Sigmoid colon (tissue), 7 donors: Measurements from ENCODE around the gene B3GALT6. TPM values are rescaled to one million over a fixed set of nuclear protein-coding genes. Genes with fewer than 3 reads are reported as not detected.

ENCODE experiments used
- DNase-seq: peaks from one replicate; pipeline ENCODE4 v3.0.0-alpha.2; 2019
- H3K27ac ChIP-seq, 4 donors: fragments of 200-600 bp; sonication (generic); one replicate each; pipeline ENCODE4 v1.5.1; 2016 to 2019; ENCODE audit warnings: mild to moderate bottlenecking in 1 of 4
- H3K27me3 ChIP-seq, 3 donors: fragments of 200-600 bp; sonication (generic); one replicate each; pipeline ENCODE4 v1.5.1; 2019; ENCODE audit warnings: mild to moderate bottlenecking in 1 of 3
- H3K36me3 ChIP-seq, 4 donors: fragments of 200-600 bp; sonication (generic); one replicate each; pipeline ENCODE4 v1.5.1; 2016 to 2019
- H3K4me1 ChIP-seq, 4 donors: fragments of 200-600 bp; sonication (generic); one replicate each; pipeline ENCODE4 v1.5.1; 2017 to 2019
- H3K4me3 ChIP-seq, 4 donors: fragments of 200-600 bp; sonication (generic); one replicate each; pipeline ENCODE4 v1.5.1; 2017 to 2019; ENCODE audit warnings: mild to moderate bottlenecking in 2 of 4, moderate library complexity in 1 of 4
- H3K9me3 ChIP-seq, 4 donors: fragments of 200-600 bp in 3 of 4; sonication (generic) in 3 of 4; one replicate each; pipeline versions ENCODE4 v1.5.1 to v1.6.1; 2013 to 2019
- CTCF ChIP-seq, 4 experiments: fragments of 450-650 bp in 3 of 4; fragments of 200-600 bp in 1 of 4; IDR thresholded peaks; one replicate each; pipeline ENCODE4 v1.5.1; 2016 to 2019; ENCODE audit warnings: antibody characterized with exemption in 4 of 4, mild to moderate bottlenecking in 3 of 4, moderate library complexity in 2 of 4
- EP300 ChIP-seq, 4 donors: sonication (generic); formaldehyde crosslinking; IDR thresholded peaks; one replicate each; pipeline ENCODE4 v1.6.1; 2017; ENCODE audit warnings: antibody characterized with exemption in 4 of 4
- POLR2A ChIP-seq, 2 donors: fragments of 450-650 bp; IDR thresholded peaks; one replicate each; pipeline ENCODE4 v1.6.1; 2016; ENCODE audit warnings: antibody characterized with exemption in 2 of 2, mild to moderate bottlenecking in 2 of 2, moderate library complexity in 2 of 2
- POLR2AphosphoS5 ChIP-seq, 4 donors: sonication (generic); formaldehyde crosslinking; IDR thresholded peaks; one replicate each; pipeline ENCODE4 v1.6.1; 2017; ENCODE audit warnings: antibody characterized with exemption in 4 of 4
- WGBS, 2 donors: extraction: QIAGEN DNeasy Blood & Tissue Kit; methylation state at CpG; one replicate each; pipeline ENCODE4 v1.1.7; 2013; 5-methylcytosine and 5-hydroxymethylcytosine counted together
- intact Hi-C: fragments of 100-400 bp; cut with DNase I; formaldehyde crosslinking; loops from one replicate; pipeline ENCODE4 v1.15.1; 2023
- polyA plus RNA-seq, 3 donors: library from polyadenylated mRNA; stranded (reverse); fragments of 200-250 nt; gene quantifications; one replicate each; pipeline ENCODE4 v1.2.3, GENCODE V29; 2013
- total RNA-seq, 4 donors: library from RNA; depleted of rRNA; stranded (reverse); fragments of >200 nt; gene quantifications; one replicate each; pipeline ENCODE4 v1.1.0, GENCODE V29; 2016
- donor health status: healthy with polysubstance abuse.
- donor health status: Bipolar disorder and iron deficiency.
- donor health status: healthy.

Gene B3GALT6
- total and polyA plus RNA-seq, 7 donors, result 1.8 to 12.5 (median 9.1) TPM

GRCh38 chr1:1205769-1206375 lies 26.2 kb upstream of the B3GALT6 start:
- H3K4me1 ChIP-seq, result peaks cover 0 to 36% (median 35%) of the 10 kb centered on the region in 4 donors
- H3K9me3 ChIP-seq, result no peaks in the 10 kb centered on the region
- 17 to 25% methylated on average over 31 of the region's 31 CpGs for WGBS, 2 donors
- TF ChIP-seq POLR2A (IDR thresholded peaks at IDR 0.05) (no peak), POLR2AphosphoS5 (IDR thresholded peaks at IDR 0.05) (no peak), EP300 (IDR thresholded peaks at IDR 0.05) (no peak), CTCF (IDR thresholded peaks at IDR 0.05) (no peak)
- DNase-seq, result no peak
- H3K36me3 ChIP-seq, result no peaks in the 10 kb centered on the region
- no peak overlapping the region for H3K27ac ChIP-seq
- intact Hi-C loops, result loop anchor here (5.0 kb wide), 1 partner anchor 49 kb away; no protein-coding TSS in a partner anchor
- peaks cover 10 to 57% (median 28%) of the 10 kb centered on the region in 3 donors for H3K27me3 ChIP-seq
- peak overlapping the region in 3 of 4 donors; percentile 3 to 27 (median 24) for H3K4me3 ChIP-seq

- H3K27ac ChIP-seq, result no peak within 1 kb of the TSS
These were observed 25.6 kb upstream of the B3GALT6 start, which contains the start of gene TNFRSF18 for GRCh38 chr1:1206376-1206965. TSS of gene TNFRSF18 (minus strand) at chr1:1206592. CDS start at chr1:1206571, 21 bp downstream.

GRCh38 chr1:1206966-1207531 lies 25.0 kb upstream of the B3GALT6 start:
- 40 to 54% methylated on average over 19 of the region's 19 CpGs for WGBS, 2 donors
- Histone ChIP-seq H3K27me3 (peaks cover 4 to 49% (median 28%) of the 10 kb centered on the region in 3 donors), H3K4me1 (peaks cover 0 to 29% (median 27%) of the 10 kb centered on the region in 4 donors), H3K4me3 (no peak overlapping the region), H3K27ac (no peak overlapping the region), H3K9me3 (no peaks in the 10 kb centered on the region), H3K36me3 (no peaks in the 10 kb centered on the region)
- intact Hi-C loops, result loop anchor here (5.0 kb wide), 1 partner anchor 50 kb away; no protein-coding TSS in a partner anchor
- TF ChIP-seq CTCF (IDR thresholded peaks at IDR 0.05), result no peak
- no peak for TF ChIP-seq POLR2A (IDR thresholded peaks at IDR 0.05)
- no peak for TF ChIP-seq EP300 (IDR thresholded peaks at IDR 0.05)
- no peak for TF ChIP-seq POLR2AphosphoS5 (IDR thresholded peaks at IDR 0.05)
- no peak for DNase-seq

More at GRCh38 chr1:1206376-1206965, 25.6 kb upstream of the B3GALT6 start, which contains the start of gene TNFRSF18:
- no peak for DNase-seq
- Histone ChIP-seq H3K9me3 (no peaks in the 10 kb centered on the region), H3K4me3 (peak within 1 kb of the TSS in 3 of 4 donors; percentile 3 to 27 (median 24)), H3K36me3 (no peaks in the 10 kb centered on the region), H3K4me1 (peaks cover 0 to 30% (median 29%) of the 10 kb centered on the region in 4 donors), H3K27me3 (peaks cover 5 to 51% (median 28%) of the 10 kb centered on the region in 3 donors)
- TF ChIP-seq POLR2AphosphoS5 (IDR thresholded peaks at IDR 0.05) (no peak), EP300 (IDR thresholded peaks at IDR 0.05) (no peak)
- intact Hi-C loops, result loop anchor here (5.0 kb wide), 1 partner anchor 49 kb away; no protein-coding TSS in a partner anchor
- WGBS, 2 donors, result 3 to 6% methylated on average over 49 of the region's 49 CpGs

DNA sequence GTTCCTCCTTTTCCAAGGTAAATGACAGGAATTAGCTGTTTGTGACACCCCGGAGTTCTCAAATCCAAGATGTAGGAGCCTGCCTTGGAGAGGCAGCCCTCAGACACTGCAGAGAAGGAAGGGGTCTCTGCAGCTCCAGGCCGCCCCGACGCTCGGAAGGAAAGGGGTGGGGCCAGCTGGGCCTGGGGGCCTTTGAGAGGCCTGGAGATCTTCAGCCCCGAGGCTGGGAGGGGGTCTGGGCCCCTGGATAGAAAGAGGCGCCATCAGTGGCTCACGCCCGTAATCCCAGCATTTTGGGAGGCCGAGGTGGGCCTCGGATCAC lies 24.5 kb upstream of the B3GALT6 start:
- no peak for DNase-seq
- Histone ChIP-seq H3K27ac (peak overlapping the region in 1 of 4 donors; percentile 40), H3K27me3 (peaks cover 4 to 48% (median 28%) of the 10 kb centered on the region in 3 donors), H3K9me3 (no peaks in the 10 kb centered on the region), H3K4me3 (no peak overlapping the region), H3K4me1 (peaks cover 0 to 29% (median 27%) of the 10 kb centered on the region in 4 donors), H3K36me3 (no peaks in the 10 kb centered on the region)
- WGBS, 2 donors, result 59 to 62% methylated on average over 11 of the region's 11 CpGs
- intact Hi-C loops, result loop anchor here (5.0 kb wide), 1 partner anchor 50 kb away; no protein-coding TSS in a partner anchor
- TF ChIP-seq POLR2AphosphoS5 (IDR thresholded peaks at IDR 0.05) (no peak), EP300 (IDR thresholded peaks at IDR 0.05) (no peak), POLR2A (IDR thresholded peaks at IDR 0.05) (no peak), CTCF (IDR thresholded peaks at IDR 0.05) (no peak)
